ENCODE measurements around the gene CDKL2. TPM values are rescaled to one million over a fixed set of nuclear protein-coding genes. Genes with fewer than 3 reads are reported as not detected.

CDKL2 gene
- total and polyA plus RNA-seq, 9 of the 15 experiments (the other 6 are each of a cell fraction or from before 2014, with no cell fraction given), result 0.01 to 0.16 TPM; not detected in 7

DNA sequence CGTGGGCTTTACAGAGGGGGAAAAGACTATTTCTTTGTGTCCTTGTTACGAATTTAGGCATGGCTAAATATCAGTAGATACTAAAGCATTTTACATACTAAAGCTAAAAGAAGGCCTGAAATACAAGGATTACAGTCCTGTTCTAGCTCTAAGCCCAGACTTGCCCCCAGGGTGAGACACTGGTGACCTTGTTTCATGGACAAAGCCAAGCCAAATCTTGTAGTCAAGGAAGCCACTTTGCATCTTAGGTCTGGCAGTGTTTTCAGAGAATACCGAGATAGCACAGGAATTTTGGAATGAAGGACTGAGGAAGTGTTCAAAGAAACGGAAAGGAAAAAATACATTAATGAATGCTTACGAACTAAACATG lies 43.6 kb upstream of the CDKL2 start:
- in situ Hi-C loops (cut with MboI), result no loop called here
- Histone ChIP-seq H3K4me1 (replicated peaks in 1 of 2; ENCODE audit: control insufficient read depth in 2 of 2, insufficient read depth in 2 of 2, low read length in 2 of 2) (peaks cover 0 to 23% of the 10 kb centered on the region in 2 experiments; a peak in 3 of 5 replicates), H3K4me2 (ENCODE audit: insufficient read depth, low read length) (peak overlapping the region; percentile 96), H3K9me3 (replicated peaks; ENCODE audit: control insufficient read depth, insufficient read depth, low read depth, low read length) (no peaks in the 10 kb centered on the region), H3K36me3 (ENCODE audit: control insufficient read depth, insufficient read depth, low read length) (peaks cover 10% of the 10 kb centered on the region), H3K9ac (ENCODE audit: insufficient read depth in 1 of 2, low read depth in 2 of 2, low read length in 2 of 2) (peak overlapping the region; percentile 70 to 96), H3K27me3 (ENCODE audit: control insufficient read depth in 2 of 2, insufficient read depth in 2 of 2, low read length in 2 of 2) (no peaks in the 10 kb centered on the region), H3K27ac (ENCODE audit: extremely low read depth, low read depth, low read length) (peak overlapping the region; percentile 99), H3K79me2 (ENCODE audit: control insufficient read depth, insufficient read depth, low read length) (peaks cover 50% of the 10 kb centered on the region), H4K20me1 (replicated peaks; ENCODE audit: control insufficient read depth, insufficient read depth, low read length) (peaks cover 35% of the 10 kb centered on the region), H3K4me3 (peak overlapping the region; percentile 94), H2AFZ (ENCODE audit: low read depth, low read length) (peak overlapping the region; percentile 85), H3K9me1 (ENCODE audit: control insufficient read depth, insufficient read depth, low read length) (peaks cover 6% of the 10 kb centered on the region)
- ATAC-seq, result peak; percentile 0; the same call in 1 of the 3 replicates
- peak; percentile 46 for FAIRE-seq
- peak in 1 of 4 experiments; percentile 31 for DNase-seq (ENCODE audit: extremely low read depth in 1 of 4, low spot score in 3 of 4)
- WGBS (ENCODE audit: insufficient coverage, low coverage, missing lambda C conversion rate), result 28% methylated on average over 5 of the region's 5 CpGs
- ChIA-PET POLR2A (interaction anchor here (0.6 to 2.1 kb wide), 6 partner anchors 9 to 51 kb away, joined by 3 to 6 read pairs (median 4); partner anchors contain the start of gene USO1), CTCF (ENCODE audit: low intra/inter-chr PET ratio) (no interaction called here)
- BruUV-seq (replicated peaks), result TSS peak; percentile 99
- intact Hi-C loops (cut with micrococcal nuclease), result loop anchor here (1.0 to 2.0 kb wide), 2 partner anchors 50 to 159 kb away; partner anchors contain the start of genes RCHY1, THAP6 and USO1
- no peak for TF ChIP-seq BHLHE40 (IDR thresholded peaks at IDR 0.05; ENCODE audit: low read length)
- 0 out of 2 replicates have a peak, but pooled peaks have one; percentile 46 for TF ChIP-seq ZFPM2 (CRISPR knock-in tag; IDR thresholded peaks at IDR 0.05)
- TF ChIP-seq ZNF316 (IDR thresholded peaks at IDR 0.05), result no peak
- TF ChIP-seq SMARCA4 (IDR thresholded peaks at IDR 0.05), result no peak
- TF ChIP-seq ZNF780A (CRISPR knock-in tag; IDR thresholded peaks at IDR 0.05), result no peak
- no peak for TF ChIP-seq EGR1 (conservative IDR thresholded peaks at IDR 0.05)
- TF ChIP-seq, protein P1, sequence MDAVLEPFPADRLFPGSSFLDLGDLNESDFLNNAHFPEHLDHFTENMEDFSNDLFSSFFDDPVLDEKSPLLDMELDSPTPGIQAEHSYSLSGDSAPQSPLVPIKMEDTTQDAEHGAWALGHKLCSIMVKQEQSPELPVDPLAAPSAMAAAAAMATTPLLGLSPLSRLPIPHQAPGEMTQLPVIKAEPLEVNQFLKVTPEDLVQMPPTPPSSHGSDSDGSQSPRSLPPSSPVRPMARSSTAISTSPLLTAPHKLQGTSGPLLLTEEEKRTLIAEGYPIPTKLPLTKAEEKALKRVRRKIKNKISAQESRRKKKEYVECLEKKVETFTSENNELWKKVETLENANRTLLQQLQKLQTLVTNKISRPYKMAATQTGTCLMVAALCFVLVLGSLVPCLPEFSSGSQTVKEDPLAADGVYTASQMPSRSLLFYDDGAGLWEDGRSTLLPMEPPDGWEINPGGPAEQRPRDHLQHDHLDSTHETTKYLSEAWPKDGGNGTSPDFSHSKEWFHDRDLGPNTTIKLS (IDR thresholded peaks at IDR 0.05; ENCODE audit: borderline replicate concordance, low read depth), result 0 out of 2 replicates have a peak, but pooled peaks have one; percentile 12
- TF ChIP-seq KLF16 (IDR thresholded peaks at IDR 0.05), result no peak
- no peak for TF ChIP-seq SNIP1 (IDR thresholded peaks at IDR 0.05; ENCODE audit: low read depth)
- TF ChIP-seq BACH1 (tag; IDR thresholded peaks at IDR 0.05), result peak; percentile 44; the same call in 1 of the 2 replicates
- TF ChIP-seq NFRKB (IDR thresholded peaks at IDR 0.05; ENCODE audit: low read depth), result 0 out of 2 replicates have a peak, but pooled peaks have one; percentile 59
- TF ChIP-seq ERF (CRISPR knock-in tag; IDR thresholded peaks at IDR 0.05), result no peak
- no peak for TF ChIP-seq MCM7 (IDR thresholded peaks at IDR 0.05)
- no peak for TF ChIP-seq ZNF507 (tag; conservative IDR thresholded peaks at IDR 0.05)
- no peak for TF ChIP-seq BRD4 (IDR thresholded peaks at IDR 0.05)
- no peak for TF ChIP-seq DPF2 (IDR thresholded peaks at IDR 0.05)
- no peak for TF ChIP-seq NCOA2 (IDR thresholded peaks at IDR 0.05; ENCODE audit: partially characterized antibody in 2 of 2)
- no peak for TF ChIP-seq ASH1L (IDR thresholded peaks at IDR 0.05; ENCODE audit: borderline replicate concordance, low read depth, partially characterized antibody)
- TF ChIP-seq, protein P2, sequence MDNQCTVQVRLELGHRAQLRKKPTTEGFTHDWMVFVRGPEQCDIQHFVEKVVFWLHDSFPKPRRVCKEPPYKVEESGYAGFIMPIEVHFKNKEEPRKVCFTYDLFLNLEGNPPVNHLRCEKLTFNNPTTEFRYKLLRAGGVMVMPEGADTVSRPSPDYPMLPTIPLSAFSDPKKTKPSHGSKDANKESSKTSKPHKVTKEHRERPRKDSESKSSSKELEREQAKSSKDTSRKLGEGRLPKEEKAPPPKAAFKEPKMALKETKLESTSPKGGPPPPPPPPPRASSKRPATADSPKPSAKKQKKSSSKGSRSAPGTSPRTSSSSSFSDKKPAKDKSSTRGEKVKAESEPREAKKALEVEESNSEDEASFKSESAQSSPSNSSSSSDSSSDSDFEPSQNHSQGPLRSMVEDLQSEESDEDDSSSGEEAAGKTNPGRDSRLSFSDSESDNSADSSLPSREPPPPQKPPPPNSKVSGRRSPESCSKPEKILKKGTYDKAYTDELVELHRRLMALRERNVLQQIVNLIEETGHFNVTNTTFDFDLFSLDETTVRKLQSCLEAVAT (IDR thresholded peaks at IDR 0.05), result 0 out of 4 replicates have a peak, but pooled peaks of 1 of the 2 experiments have one; percentile 29
- peak; percentile 60 for TF ChIP-seq BRD9 (IDR thresholded peaks at IDR 0.05; ENCODE audit: low read depth, partially characterized antibody)
- no peak for TF ChIP-seq ZNF561 (CRISPR knock-in tag; conservative IDR thresholded peaks at IDR 0.05)
- no peak for TF ChIP-seq PHB2 (IDR thresholded peaks at IDR 0.05; ENCODE audit: low read depth)
- TF ChIP-seq CBFB (CRISPR knock-in tag; IDR thresholded peaks at IDR 0.05), result no peak
- no peak for TF ChIP-seq NONO (IDR thresholded peaks at IDR 0.05; ENCODE audit: low read depth in 2 of 2, low read length in 1 of 2)
- no peak; the same call in 1 of the 2 replicates for TF ChIP-seq POLR2H (tag; IDR thresholded peaks at IDR 0.05; ENCODE audit: low read depth)

Measured in K562 (cell line).